HG03159 (cell line): Measurements from ENCODE around the gene ATF6.

Experiments used
- ATAC-seq: cut with Tn5 transposase; IDR thresholded peaks from one replicate; pipeline ENCODE4 v1.9.1; 2021; ENCODE audit warnings: mild to moderate bottlenecking, moderate library complexity; ENCODE audit not compliant: unreplicated experiment

Gene ATF6

GRCh38 chr1:161956097-161956496 is 190.0 kb downstream of the ATF6 start:
- ATAC-seq: no peak

- no peak for ATAC-seq
Measured at GRCh38 chr1:161956930-161957329, 190.8 kb downstream of the ATF6 start.

- no peak for ATAC-seq
Measured at GRCh38 chr1:161958425-161958824, 192.3 kb downstream of the ATF6 start.

- ATAC-seq: peak; percentile 85
Measured at GRCh38 chr1:161962091-161962887, 196.2 kb downstream of the ATF6 start.

- ATAC-seq: no peak
Measured at GRCh38 chr1:161966067-161966466, 199.9 kb downstream of the ATF6 start.

- no peak for ATAC-seq
Measured at GRCh38 chr1:161970036-161970435, 203.9 kb downstream of the ATF6 start.

- ATAC-seq: no peak
Measured at GRCh38 chr1:161970633-161971032, 204.5 kb downstream of the ATF6 start.

- ATAC-seq: no peak
Measured at GRCh38 chr1:161972828-161973227, 206.7 kb downstream of the ATF6 start.

GRCh38 chr1:161973924-161974845 is 208.1 kb downstream of the ATF6 start:
- ATAC-seq: no peak

- ATAC-seq: no peak
Measured at GRCh38 chr1:161978011-161978790, 212.1 kb downstream of the ATF6 start.

GRCh38 chr1:161981126-161981525 is 215.0 kb downstream of the ATF6 start:
- ATAC-seq: no peak

GRCh38 chr1:161981735-161982506 is 215.8 kb downstream of the ATF6 start:
- ATAC-seq: no peak

GRCh38 chr1:161982507-161982895 is 216.4 kb downstream of the ATF6 start:
- ATAC-seq: no peak

- ATAC-seq: no peak
Measured at GRCh38 chr1:161982917-161983316, 216.8 kb downstream of the ATF6 start.

GRCh38 chr1:161983725-161984124 is 217.6 kb downstream of the ATF6 start:
- no peak for ATAC-seq

- ATAC-seq: no peak
Measured at GRCh38 chr1:161985301-161985822, 219.2 kb downstream of the ATF6 start.

- ATAC-seq: no peak
Measured at GRCh38 chr1:161986328-161986727, 220.2 kb downstream of the ATF6 start.

- ATAC-seq: no peak
Measured at GRCh38 chr1:161987303-161987702, 221.2 kb downstream of the ATF6 start.

GRCh38 chr1:161987872-161988271 is 221.8 kb downstream of the ATF6 start:
- no peak for ATAC-seq

- no peak for ATAC-seq
Measured at GRCh38 chr1:161988413-161988812, 222.3 kb downstream of the ATF6 start.
